ENCODE results near the gene NR3C2. TPM values are rescaled to one million over a fixed set of nuclear protein-coding genes. Genes with fewer than 3 reads are reported as not detected.
"Not testable (repeated sequence)": the region's sequence is repeated elsewhere in the genome, so short reads cannot be mapped to it uniquely, and the experiment has no call there.

The NR3C2 gene
- polyA plus RNA-seq, 4 donors = 14.5 to 23.9 (median 16.9) TPM

DNA sequence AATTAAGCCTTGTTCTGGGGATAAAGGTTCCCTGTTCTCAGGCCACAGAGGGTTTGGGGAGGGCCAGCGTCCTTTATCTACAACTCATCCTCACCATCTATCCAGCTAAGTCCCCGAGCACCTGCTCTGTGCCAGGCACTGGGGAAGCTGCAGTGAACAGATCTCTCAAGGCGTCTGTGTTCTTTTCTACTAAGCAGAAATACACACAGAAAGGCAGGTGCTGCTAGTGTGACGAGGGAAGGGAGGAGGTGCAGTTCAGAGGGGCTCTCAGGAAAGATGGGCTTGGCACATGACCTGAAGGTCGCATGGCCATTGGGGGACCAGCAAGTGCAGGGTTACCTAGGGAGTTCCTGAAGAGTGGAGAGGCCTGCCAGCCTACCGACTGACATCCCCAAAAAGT, 352.2 kb downstream of the NR3C2 start:
- no peak for DNase-seq (ENCODE audit: low read depth in 4 of 4, low spot score in 3 of 4)

- DNase-seq (ENCODE audit: low read depth in 4 of 4, low spot score in 3 of 4) = no peak
Measured at GRCh38 chr4:148089624-148090023, 352.6 kb downstream of the NR3C2 start.

DNA sequence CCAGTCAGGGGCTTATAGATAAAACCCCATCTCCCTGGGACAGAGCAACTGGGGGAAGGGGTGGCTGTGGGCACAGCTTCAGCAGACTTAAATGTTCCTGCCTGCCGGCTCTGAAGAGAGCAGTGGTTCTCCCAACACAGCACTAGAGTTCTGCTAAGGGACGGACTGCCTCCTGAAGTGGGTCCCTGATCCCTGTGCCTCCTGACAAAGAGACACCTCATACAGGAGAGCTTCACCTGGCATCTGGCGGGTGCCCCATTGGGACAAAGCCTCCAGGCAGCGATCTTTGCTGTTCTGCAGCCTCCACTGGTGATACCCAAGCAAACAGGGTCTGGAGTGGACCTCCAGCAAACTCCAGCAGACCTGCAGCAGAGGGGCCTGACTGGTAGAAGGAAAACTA, 359.1 kb downstream of the NR3C2 start:
- not testable (repeated sequence) for DNase-seq (ENCODE audit: low read depth in 4 of 4, low spot score in 3 of 4)

DNA sequence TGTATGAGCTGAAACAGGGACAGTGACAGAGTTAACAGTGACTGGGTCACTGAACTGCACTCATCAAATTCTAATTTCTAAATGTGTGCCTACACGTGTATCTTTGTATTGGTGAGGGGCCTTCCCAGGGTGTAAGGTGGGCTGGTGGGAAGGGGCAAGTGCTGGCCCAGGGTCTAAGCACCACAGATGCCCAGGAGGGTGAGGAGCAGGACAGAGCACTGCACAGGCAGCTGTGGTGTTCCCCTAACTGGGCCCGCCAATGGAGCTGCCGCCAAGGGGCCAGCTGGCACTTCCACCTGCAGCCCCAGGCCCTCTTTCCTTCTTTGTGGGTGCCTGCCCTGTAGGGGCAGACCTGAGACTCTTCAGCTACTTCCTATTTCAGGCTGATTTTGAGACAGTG, 360.5 kb downstream of the NR3C2 start:
- DNase-seq (ENCODE audit: low read depth in 4 of 4, low spot score in 3 of 4) = no peak

DNA sequence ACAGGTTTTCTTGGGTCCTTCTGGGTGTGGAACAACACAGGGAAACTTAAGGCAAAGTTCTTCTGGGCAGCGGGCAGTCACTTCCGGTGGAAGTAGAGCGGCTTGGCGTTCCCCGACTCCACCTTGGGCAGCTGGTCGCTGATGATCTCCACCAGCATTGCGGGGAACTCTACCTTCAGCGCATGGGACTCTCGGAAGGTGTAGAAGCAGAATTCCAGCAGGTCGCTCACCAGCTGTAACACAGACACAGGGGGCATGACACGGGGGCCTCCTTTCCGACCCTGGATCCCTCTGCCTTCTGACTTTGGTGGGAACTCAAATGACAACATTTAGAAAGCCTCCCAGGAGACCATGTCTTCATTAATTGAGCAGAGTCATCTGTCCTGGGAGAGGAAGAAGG, 360.9 kb downstream of the NR3C2 start:
- no peak for DNase-seq (ENCODE audit: low read depth in 4 of 4, low spot score in 3 of 4)

- no peak for DNase-seq (ENCODE audit: low read depth in 4 of 4, low spot score in 3 of 4)
Measured at GRCh38 chr4:148079961-148080360, 362.3 kb downstream of the NR3C2 start.

- DNase-seq (ENCODE audit: low read depth in 4 of 4, low spot score in 3 of 4) = no peak
Measured at GRCh38 chr4:148078061-148078460, 364.2 kb downstream of the NR3C2 start.

DNA sequence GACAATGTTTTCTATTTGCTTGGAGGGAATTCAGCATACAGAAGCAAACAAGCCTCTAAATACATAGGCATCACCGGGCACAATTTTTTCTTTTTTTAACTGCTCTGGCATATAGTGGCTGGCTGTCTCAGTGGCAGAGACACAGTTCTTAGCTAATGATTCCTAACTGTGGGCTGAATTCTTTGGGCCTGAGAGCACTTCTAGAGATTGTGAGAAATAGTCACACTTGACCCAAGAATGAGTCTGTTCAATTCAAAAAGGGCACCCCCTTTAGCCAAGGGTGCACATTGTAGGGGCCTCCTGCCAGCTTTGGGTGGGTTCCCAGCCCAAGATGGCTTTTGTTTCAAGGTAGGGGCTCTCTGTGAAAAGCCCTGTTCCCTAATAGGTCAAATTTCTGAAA, 364.6 kb downstream of the NR3C2 start:
- no peak for DNase-seq (ENCODE audit: low read depth in 4 of 4, low spot score in 3 of 4)

GRCh38 chr4:148076964-148077363, 365.2 kb downstream of the NR3C2 start:
- no peak for DNase-seq (ENCODE audit: low read depth in 4 of 4, low spot score in 3 of 4)

DNA sequence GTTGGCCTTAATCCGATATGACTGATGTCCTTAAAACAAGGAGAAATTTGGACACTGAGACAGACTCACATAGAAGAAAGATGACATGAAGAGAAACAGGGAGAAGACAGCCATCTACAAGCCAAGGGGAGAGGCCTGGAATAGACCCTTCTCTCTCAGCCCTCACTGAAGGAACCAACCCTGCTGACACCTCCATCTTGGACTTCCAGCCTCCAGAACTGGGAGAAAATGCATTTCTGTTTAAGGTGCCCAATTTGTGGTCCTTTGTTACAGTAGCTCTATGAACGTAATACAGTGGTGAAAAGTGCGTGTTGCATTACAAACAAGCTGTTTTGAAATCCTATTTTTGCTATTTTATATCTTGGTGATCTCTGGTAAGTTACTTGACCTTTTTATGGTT, 366.8 kb downstream of the NR3C2 start:
- DNase-seq (ENCODE audit: low read depth in 4 of 4, low spot score in 3 of 4) = no peak

GRCh38 chr4:148074462-148074861, 367.8 kb downstream of the NR3C2 start:
- no peak for DNase-seq (ENCODE audit: low read depth in 4 of 4, low spot score in 3 of 4)

- DNase-seq (ENCODE audit: low read depth in 4 of 4, low spot score in 3 of 4) = no peak
Measured at GRCh38 chr4:148073349-148073748, 368.9 kb downstream of the NR3C2 start.

- DNase-seq (ENCODE audit: low read depth in 4 of 4, low spot score in 3 of 4) = no peak
Measured at GRCh38 chr4:148072789-148073188, 369.4 kb downstream of the NR3C2 start.

DNA sequence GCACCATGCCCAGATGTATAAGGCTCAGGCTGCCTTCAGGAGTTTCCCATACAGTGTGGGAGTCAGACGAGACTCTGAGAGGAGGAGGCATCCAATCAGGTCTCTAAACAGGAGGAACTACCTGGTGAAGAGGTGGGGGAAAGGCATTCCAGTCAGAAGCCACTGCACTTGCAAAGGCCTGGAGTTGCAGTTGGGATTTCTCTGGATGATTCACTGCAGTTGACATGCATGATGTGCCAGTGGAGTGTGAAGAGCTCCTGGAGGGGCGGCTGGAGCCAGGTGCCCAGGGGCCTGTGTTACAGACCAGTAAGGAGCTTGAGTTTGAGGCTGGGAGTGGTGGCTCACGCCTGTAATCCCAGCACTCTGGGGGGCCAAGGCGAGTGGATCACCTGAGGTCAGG, 371.2 kb downstream of the NR3C2 start:
- DNase-seq (ENCODE audit: low read depth in 4 of 4, low spot score in 3 of 4) = no peak

- no peak for DNase-seq (ENCODE audit: low read depth in 4 of 4, low spot score in 3 of 4)
Measured at GRCh38 chr4:148069895-148070178, 372.4 kb downstream of the NR3C2 start.

GRCh38 chr4:148069086-148069894, 372.9 kb downstream of the NR3C2 start:
- no peak for DNase-seq (ENCODE audit: low read depth in 4 of 4, low spot score in 3 of 4)

DNA sequence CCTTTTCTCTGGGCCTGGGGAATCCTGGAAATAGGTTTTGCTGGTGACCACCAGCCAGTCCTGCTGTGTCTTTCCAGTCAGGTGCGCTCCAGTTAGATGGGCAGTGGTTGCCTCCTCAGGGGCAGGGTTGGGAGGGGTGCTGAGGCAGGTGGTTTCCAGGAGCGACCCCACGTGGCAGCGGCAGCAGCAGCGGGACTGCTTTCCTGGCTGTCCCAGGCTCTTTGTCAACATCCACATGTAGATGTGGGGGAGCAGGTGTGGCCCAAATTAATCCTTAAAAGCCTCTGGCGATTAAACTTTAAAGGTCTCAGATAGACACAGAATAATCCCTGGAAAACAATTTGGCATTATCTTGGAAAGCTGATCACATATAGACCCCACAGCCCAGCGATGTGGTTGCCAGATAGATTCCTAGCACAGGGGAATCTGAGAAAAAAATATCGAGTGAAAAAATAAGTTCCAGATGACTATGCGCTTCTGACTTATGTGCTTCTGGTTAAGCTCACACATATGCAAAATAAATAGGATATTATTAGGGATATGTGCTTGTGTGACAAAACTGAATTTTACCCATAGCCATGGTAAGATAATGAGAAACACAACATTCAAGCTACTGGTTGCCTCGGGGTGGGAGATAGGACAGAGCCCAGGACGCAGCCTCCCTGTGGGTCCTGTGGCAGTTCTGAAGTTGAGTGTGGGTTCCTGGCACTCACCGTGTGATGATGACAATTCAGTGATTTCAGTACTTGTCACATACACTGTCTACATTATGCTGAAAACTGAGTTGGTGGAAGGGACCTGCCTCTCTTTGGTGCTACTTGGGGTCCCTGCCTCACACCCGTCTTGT, 373.9 kb downstream of the NR3C2 start:
- no peak for DNase-seq (ENCODE audit: low read depth in 4 of 4, low spot score in 3 of 4)

- DNase-seq (ENCODE audit: low read depth in 4 of 4, low spot score in 3 of 4) = no peak
Measured at GRCh38 chr4:148067301-148067916, 374.8 kb downstream of the NR3C2 start.

- DNase-seq (ENCODE audit: low read depth in 4 of 4, low spot score in 3 of 4) = no peak
Measured at GRCh38 chr4:148065075-148065474, 377.1 kb downstream of the NR3C2 start.

- no peak for DNase-seq (ENCODE audit: low read depth in 4 of 4, low spot score in 3 of 4)
Measured at GRCh38 chr4:148064451-148064850, 377.8 kb downstream of the NR3C2 start.

GRCh38 chr4:148062301-148062950, 379.8 kb downstream of the NR3C2 start:
- DNase-seq (ENCODE audit: low read depth in 4 of 4, low spot score in 3 of 4) = no peak

Measured in left renal pelvis (tissue), 4 donors.